ENCODE data around the gene TYMS.

TYMS gene

DNA sequence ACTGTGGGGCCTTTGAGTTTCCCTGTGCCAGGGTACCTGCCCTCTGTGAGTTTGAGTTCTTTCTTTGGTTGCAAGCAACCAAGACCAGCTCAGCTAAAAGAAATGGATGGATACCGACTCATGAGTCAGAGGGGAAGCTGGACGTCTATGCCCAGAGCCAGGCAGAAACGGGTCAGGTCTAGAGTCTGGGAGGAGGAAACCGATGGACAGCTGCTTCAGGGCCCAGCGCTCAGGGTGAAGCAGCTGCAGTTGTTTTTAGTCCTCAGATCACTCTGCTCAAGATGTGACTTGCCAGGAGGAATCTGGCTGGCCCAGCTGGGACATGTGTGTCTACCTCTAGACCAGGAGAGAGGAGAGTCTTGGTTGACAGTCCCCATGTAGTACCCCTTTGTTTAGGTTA lies 10.1 kb upstream of the TYMS start:
- DNase-seq (ENCODE audit: low spot score): no peak

DNA sequence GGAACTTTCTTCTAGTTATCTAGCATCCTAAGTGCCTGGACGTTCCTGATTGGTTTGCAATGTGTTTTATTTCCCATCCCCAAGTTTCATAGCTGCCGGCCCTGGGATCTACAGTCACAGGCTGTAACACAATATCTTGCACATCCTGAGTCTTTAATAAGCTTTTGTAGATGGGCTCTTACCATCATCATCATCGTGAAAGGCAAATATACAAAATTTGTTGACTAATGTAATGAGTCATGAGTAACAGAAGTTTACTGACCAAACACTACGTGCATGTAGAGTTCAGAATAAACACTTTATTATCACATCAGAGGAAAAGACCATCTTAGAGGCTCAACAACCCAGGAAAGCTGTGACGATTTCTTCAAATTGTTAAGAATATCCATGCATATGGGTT lies 8.1 kb upstream of the TYMS start:
- no peak for DNase-seq (ENCODE audit: low spot score)

DNA sequence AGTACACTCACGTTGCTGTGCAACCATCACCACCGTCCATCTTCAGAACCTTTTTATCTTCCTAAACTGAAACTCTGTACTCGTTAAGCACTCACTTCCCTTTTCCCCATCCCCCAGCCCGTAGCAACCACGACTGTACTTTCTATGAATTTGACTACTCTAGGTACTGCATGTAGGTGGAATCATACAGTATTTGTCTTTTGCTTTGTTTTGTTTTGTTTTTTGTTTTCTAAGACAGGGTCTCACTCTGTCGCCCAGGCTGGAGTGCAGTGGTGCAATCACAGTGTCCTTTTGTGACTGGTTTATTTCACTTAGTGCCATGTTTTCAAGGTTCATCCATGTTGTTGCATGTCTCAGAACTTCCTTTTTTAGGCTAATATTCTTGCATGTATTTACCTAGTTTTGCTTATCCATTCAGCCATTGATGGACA lies 7.0 kb upstream of the TYMS start:
- no peak for DNase-seq (ENCODE audit: low spot score)

DNA sequence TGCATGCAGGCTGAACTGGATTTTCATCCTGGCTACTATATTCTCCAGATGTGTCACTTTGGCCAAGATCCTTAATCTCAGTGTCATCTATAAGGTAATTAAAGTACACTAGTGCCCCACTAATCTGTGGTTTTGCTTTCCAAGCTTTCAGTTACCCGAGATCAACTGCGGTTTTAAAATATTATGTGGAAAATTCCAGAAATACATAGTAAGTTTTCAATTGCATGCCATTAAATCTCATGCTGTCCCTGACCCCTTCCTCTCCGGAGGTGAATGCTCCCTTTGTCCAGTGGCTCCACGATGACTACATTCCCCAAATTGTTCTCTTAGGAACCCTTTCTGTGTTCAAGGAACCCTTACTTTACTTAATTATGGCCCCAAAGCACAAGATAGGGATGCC lies 5.3 kb upstream of the TYMS start:
- DNase-seq (ENCODE audit: low spot score): no peak

DNA sequence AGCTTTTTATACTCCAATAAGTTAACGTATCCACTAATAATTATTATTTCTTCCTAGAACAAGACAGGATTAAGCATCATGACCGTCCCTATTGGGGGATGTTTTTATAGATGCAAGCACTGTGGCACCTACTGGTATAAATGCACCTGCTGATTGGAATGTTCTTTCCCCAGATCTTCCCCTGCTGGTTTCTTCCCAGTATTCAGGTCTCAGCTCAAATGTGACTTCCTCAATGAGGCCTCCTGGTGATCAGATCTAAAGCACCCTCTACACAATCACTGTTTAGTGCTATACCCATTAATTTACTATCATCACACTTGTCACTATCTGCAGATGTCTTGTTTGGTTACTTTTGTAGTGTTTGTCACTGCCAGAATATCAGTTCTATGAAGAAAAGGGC lies 3.9 kb upstream of the TYMS start:
- no peak for DNase-seq (ENCODE audit: low spot score)

DNA sequence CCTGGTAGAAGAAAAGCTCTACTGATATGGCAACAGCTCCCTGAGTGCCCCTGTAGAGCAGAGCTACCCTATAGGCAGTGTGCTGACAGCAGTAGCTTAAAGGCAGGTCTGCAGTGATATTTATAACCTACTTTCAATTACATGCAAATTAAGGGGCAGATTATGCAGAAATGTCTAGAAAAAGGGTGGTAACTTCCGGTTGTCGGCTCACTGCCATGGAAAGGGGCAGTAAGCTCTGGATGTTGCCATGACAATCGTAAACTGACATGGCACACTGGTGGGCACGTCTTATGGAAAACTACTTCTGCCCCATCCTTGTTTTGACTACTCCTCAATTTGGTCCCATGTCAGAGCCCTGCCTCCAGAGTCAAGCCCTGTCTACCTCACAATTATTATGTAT lies 2.9 kb upstream of the TYMS start:
- DNase-seq (ENCODE audit: low spot score): no peak

DNA sequence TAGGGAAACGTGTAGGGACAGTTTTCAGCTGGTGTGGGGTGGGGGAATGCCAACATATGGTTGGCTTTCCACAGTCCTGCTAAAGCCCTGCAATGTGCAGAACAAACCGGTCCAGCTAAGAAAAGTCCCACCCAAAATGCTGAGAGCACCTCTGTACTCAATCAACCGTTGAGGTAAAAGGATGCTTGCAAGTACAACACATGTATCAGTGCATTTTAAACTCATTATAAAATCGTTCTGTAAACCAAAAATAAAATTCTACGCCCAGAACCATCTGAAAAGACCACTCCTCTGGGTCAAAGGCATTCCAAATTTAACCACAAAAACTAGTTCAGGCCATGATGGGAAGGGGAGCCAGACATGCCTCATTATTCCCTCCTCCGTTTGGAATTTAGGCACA lies 2.0 kb upstream of the TYMS start:
- no peak for DNase-seq (ENCODE audit: low spot score)

DNA sequence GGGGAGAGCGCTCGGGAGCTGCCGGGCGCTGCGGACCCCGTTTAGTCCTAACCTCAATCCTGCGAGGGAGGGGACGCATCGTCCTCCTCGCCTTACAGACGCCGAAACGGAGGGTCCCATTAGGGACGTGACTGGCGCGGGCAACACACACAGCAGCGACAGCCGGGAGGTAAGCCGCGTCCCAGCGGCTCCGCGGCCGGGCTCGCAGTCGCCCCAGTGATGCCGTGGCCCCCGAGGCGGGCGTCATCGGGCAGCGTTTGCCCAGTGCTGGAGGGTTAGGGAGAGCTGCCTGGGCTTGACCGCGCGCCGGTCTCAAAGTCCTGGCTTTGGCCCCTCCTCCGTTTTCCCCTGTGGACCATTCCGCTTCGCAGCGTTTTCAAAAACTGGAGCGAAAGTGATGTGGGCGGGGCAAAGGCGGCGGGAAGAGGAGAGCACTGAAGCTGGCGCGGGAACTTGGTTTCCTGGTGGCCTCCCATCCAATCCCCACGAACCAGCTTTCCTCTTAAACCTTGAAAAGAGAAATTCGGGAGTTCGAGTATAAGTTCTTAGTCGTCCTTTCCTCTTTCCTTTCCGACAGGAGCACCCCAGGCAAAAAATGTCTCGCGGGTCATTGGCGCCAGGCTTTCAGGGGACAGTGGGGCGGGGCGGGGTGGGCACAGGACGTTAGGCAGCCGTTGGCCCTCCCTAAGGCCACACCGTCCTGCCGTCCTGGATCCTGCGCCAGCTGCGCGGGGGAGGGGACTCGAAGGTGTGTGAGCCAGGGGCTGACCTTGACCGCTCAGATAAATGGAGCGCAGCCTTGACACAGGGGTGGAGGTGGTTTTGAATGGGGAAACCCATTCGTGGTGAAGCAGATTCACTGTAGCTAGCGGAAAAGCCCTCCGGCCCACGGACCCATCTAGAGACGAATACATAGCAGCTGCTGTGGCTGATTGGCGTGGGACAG lies 821 bp downstream of the TYMS start:
- DNase-seq (ENCODE audit: low spot score): peak; percentile 88

DNA sequence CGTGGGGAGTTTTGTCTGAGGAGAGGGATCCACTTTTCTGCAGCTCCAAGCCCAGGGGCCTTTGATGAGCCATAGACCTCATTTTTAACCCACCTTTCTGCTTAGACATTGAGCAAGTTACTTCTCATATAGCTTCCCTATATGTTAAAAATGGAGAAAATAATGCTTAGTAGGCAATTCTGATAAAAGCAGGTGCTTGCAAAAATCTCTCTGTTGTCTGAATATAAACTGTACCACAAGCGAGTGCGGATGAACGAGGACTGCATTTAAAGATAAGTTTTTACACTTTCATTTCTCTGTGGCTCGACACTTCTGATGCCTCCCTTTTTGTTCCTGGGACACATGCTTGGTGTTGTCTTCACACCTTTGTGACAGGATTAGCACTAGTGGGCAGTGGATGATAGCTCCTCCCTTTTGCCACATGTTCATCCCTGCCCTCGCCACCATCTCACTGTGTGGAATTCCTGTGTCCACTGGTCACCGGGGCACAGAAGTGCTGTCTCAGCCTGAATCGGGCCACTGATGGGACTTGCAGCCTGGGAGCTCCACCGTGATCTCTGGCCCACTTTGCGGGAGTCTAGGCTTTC lies 1.6 kb downstream of the TYMS start:
- no peak for DNase-seq (ENCODE audit: low spot score)

DNA sequence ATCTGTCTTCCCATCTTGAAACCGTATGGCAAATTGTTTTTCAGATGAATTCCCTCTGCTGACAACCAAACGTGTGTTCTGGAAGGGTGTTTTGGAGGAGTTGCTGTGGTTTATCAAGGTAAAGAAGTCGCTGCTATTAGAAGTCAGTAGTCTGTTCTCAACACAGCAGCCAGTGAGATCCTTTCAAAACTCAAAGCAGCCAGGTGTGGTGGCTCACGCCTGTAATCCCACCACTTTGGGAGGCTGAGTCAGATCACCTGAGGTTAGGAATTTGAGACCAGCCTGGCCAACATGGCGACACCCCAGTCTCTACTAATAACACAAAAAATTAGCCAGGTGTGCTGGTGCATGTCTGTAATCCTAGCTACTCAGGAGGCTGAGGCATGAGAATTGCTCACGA lies 2.1 kb downstream of the TYMS start:
- DNase-seq (ENCODE audit: low spot score): no peak

DNA sequence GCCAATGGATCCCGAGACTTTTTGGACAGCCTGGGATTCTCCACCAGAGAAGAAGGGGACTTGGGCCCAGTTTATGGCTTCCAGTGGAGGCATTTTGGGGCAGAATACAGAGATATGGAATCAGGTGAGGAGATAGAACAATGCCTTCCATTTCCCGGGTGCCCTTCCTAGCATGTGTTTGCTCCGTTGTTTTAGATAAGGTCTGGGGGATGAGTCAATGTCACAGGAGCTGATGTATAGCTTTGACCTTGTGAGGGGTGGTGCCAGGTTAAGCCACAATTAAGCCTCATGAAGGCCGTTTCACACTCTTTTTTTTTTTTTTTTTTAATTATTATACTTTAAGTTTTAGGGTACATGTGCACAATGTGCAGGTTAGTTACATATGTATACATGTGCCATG lies 4.7 kb downstream of the TYMS start:
- DNase-seq (ENCODE audit: low spot score): no peak

DNA sequence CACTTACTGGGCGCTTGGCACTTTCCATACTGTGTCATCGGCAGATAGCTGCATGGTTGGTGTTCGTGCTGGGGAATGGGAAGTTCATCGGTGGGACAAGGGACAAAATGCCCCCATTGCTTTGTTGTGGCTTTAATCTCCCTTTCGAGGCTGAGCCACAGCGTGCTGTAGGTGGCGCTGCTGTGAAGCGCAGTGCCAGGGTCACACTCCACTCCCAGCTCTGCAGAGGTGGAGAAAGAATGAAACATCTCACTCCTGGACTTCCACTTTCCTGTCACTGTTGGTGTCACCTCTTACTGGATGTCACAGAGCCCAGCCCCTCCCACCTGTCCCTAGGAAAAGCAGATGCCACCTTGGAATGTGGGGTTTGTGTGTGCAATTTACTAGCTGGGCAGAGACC lies 8.7 kb downstream of the TYMS start:
- DNase-seq (ENCODE audit: low spot score): peak; percentile 67

DNA sequence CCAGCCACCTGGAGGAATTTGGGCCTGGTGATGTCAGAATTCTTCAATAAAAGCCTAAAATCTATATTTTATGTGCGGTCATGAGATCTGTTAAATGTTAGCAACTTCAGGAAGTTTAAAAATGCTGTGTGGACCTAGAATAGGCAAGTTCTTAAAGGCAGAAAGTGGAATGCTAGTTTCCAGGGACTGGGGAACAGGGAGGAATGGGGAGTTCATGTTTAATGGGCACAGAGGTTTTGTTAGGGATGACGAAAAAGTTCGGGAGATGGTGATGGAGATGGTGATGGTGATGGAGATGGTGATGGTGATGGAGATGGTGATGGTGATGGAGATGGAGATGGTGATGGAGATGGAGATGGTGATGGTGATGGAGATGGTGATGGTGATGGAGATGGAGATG lies 9.2 kb downstream of the TYMS start:
- no peak for DNase-seq (ENCODE audit: low spot score)

DNA sequence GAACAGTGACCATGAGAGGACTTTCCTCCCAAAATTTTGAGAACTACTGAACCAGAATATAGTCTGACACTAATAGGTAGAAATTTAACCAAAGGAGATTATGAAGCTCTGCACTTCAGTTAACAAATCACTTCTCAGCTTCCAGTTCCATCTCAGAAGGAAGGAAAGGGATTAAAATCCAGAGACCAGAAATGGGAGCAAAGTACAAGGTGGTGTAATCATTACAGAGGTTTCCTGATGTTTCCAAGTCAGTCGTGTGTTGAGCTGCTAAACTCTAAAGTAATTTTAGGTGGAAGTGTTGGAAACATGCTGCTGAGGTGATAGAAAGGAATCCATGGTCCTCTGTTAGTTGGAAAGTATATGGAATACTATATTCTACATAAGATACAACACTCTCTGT lies 10.8 kb downstream of the TYMS start:
- no peak for DNase-seq (ENCODE audit: low spot score)

DNA sequence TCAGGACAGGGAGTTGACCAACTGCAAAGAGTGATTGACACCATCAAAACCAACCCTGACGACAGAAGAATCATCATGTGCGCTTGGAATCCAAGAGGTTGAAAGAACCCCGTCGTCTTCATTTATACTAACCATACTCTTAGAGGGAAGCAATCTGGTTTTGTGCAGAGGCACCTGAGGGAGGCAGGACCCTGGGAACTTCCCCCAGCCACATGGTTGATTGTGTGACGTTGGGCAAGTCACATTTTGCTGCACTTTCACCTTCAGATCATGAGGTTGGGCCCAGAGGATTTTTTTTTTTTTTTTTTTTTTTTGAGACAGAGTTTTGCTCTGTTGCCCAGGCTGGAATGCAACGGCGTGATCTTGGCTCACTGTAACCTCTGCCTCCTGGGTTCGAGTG lies 11.6 kb downstream of the TYMS start:
- no peak for DNase-seq (ENCODE audit: low spot score)

DNA sequence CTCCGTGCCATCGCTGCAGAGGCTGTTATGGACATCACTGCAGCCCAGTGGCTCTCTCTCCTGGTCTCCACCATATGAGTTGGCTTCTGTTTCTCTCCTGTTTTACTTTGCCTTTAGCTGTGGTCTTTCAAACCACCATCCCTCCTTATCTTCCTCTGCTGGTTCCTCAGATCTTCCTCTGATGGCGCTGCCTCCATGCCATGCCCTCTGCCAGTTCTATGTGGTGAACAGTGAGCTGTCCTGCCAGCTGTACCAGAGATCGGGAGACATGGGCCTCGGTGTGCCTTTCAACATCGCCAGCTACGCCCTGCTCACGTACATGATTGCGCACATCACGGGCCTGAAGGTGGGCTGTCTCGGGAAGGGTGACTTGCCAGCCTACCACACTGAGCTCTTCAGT lies 13.1 kb downstream of the TYMS start:
- no peak for DNase-seq (ENCODE audit: low spot score)

DNA sequence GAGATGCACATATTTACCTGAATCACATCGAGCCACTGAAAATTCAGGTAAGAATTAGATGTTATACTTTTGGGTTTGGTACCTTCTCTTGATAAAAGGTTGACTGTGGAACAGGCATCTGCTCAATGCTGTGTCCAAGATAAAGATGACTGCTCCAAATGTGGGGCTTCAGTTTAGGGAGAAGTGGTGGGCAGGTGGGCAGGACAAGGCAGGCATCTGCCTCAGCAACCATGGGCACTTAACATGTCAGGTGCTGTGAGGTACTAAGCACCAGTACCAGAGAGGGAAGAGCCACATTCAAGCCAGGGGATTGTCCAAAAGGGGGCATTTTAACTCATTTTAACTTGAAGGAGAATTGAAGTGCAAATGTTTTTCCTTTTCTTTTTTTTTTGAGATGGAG lies 14.0 kb downstream of the TYMS start:
- no peak for DNase-seq (ENCODE audit: low spot score)

DNA sequence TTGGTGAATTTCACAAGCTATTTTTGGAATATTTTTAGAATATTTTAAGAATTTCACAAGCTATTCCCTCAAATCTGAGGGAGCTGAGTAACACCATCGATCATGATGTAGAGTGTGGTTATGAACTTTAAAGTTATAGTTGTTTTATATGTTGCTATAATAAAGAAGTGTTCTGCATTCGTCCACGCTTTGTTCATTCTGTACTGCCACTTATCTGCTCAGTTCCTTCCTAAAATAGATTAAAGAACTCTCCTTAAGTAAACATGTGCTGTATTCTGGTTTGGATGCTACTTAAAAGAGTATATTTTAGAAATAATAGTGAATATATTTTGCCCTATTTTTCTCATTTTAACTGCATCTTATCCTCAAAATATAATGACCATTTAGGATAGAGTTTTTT lies 15.9 kb downstream of the TYMS start:
- DNase-seq (ENCODE audit: low spot score): no peak

DNA sequence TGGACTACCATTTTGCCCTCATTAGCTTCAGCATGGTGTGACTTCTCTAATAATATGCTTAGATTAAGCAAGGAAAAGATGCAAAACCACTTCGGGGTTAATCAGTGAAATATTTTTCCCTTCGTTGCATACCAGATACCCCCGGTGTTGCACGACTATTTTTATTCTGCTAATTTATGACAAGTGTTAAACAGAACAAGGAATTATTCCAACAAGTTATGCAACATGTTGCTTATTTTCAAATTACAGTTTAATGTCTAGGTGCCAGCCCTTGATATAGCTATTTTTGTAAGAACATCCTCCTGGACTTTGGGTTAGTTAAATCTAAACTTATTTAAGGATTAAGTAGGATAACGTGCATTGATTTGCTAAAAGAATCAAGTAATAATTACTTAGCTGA lies 16.3 kb downstream of the TYMS start:
- DNase-seq (ENCODE audit: low spot score): no peak

DNA sequence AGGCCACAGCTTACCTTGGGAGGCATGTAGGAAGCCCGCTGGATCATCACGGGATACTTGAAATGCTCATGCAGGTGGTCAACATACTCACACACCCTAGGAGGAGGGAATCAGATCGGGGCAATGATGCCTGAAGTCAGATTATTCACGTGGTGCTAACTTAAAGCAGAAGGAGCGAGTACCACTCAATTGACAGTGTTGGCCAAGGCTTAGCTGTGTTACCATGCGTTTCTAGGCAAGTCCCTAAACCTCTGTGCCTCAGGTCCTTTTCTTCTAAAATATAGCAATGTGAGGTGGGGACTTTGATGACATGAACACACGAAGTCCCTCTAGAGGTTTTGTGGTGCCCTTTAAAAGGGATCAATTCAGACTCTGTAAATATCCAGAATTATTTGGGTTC lies 17.9 kb downstream of the TYMS start:
- DNase-seq (ENCODE audit: low spot score): no peak

DNA sequence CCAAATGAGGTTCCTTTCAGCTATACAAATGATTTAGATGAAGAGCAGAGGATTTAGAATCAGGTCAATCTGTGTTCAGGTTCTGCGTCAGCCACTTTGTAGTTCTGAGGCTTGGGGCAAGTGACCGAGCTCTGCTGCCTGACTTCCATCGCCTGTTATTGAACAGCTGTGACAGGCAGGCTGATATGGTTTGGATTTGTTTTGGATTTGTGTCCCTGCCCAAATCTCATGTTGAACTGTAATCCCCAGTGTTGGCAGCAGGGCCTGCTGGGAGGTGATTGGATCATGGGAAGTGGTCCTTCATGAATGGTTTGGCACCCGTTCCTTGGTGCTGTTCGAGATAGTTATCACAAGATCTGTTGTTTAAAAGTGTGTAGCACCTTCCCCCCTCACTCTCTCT lies 18.6 kb downstream of the TYMS start:
- DNase-seq (ENCODE audit: low spot score): no peak

DNA sequence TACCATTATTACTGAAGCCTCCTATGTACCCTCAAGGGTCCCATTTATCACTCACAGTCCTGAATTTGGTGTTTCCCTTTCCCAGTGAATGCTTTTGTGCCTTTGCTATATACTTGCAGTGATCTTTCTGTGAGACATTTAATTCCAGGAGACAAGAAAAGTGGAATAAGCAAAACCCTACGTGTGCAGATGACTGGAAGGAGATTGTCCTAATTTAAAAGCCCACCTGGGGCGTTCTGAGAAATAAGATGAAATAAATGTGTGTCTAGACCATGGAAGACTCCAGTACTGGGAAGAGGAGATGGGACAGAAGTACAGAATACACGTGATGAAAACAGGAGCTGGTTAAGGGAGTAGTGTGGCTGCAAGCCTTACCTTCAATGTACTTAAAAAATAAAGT lies 19.3 kb downstream of the TYMS start:
- DNase-seq (ENCODE audit: low spot score): no peak

DNA sequence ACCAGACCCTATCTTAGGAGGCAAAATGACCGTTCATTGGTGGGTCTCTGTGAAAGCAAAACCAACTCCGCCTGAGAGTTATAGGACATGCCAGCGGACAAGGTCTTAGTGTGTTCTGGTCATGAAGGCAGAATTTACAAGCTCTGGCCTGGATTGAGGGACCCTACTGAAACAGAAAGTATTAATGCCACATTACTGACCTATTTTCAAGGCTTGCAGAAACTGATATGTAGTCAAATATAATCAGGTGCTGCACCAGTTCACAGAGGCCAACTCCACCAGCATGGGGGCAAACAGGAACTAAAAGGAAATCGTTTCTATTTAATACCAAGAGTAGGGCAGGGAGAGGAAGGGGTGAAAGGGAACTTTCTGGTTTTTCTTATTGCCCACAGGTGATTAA lies 19.7 kb downstream of the TYMS start:
- no peak for DNase-seq (ENCODE audit: low spot score)

DNA sequence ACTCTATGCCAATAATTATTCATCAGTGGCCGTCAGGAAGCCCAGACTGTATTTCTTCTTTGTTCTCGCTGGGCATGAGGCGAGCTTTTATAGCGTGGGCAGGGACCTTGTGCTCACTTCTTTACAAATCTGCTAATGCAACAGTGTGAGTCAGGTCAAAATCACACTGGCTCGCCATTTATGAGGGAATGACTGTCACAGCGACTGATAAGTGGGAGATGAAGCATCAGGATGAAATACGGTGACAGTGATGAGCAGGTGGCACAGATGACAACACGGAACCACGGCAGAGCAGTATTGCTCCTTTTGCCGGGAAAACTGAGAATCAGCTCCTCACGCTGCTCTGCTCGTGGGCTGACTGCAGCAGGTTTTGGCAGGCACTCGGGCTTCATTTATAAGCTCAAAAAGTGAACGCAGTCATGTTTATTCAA lies 20.5 kb downstream of the TYMS start:
- DNase-seq (ENCODE audit: low spot score): no peak
